ENCODE results near the gene KCNH2. TPM values are rescaled to one million over a fixed set of nuclear protein-coding genes. Genes with fewer than 3 reads are reported as not detected.
A peak's percentile ranks its signal among the peaks of the same experiment; 100 is the strongest.

The KCNH2 gene
- total RNA-seq, 6 donors from 2014 or later = 0.59 to 5.7 (median 3.1) TPM

DNA sequence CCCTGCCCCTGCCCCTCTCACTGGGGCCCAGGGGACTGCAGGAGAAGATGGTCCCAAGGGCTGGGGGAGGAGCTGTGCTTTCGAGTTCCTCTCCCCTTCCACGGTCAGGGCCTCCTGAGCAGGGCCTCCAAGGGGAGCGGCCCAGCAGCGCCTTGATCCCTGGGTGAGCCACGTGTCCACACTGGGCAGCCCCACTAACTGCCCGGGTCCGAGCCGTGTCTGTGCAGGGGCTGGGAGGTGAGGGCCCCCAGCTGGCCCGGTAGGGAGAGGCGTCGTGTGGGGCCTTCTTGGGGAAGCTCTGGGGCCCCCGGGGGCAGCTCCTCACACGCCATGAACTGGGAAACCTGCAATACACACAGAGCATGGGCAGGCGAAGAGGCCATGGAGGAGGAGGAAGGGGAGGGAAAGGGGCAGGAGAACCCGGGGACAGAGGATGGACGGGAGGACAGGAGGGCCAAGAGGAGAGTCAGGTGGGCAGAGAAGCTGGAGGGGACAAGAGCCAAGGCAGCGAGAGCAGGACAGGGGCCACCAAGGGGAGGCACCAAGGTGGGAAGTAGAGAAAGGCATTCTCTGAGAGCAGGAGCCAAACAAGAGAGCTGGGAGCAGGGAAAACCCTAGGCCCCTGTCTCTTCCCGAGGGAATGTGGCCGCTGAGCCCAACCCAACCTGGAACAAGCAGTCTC, 32.8 kb downstream of the KCNH2 start:
- DNase-seq (peak; percentile 19 to 66), ATAC-seq (ENCODE audit: low FRiP score in 2 of 2) (peak in 1 of 2 donors; percentile 12)
- Histone ChIP-seq H3K27me3 (peaks cover 0 to 12% (median 3%) of the 10 kb centered on the region in 4 donors), H3K27ac (no peak overlapping the region), H3K4me1 (peaks cover 0 to 6% (median 2%) of the 10 kb centered on the region in 4 donors), H3K36me3 (no peaks in the 10 kb centered on the region), H3K4me3 (no peak overlapping the region), H3K9me3 (no peaks in the 10 kb centered on the region)
- TF ChIP-seq POLR2AphosphoS5 (IDR thresholded peaks at IDR 0.05) = no peak
- no peak for TF ChIP-seq EP300 (IDR thresholded peaks at IDR 0.05)
- WGBS, 2 donors = 57 to 62% methylated on average over 11 to 18 of the region's 19 CpGs

DNA sequence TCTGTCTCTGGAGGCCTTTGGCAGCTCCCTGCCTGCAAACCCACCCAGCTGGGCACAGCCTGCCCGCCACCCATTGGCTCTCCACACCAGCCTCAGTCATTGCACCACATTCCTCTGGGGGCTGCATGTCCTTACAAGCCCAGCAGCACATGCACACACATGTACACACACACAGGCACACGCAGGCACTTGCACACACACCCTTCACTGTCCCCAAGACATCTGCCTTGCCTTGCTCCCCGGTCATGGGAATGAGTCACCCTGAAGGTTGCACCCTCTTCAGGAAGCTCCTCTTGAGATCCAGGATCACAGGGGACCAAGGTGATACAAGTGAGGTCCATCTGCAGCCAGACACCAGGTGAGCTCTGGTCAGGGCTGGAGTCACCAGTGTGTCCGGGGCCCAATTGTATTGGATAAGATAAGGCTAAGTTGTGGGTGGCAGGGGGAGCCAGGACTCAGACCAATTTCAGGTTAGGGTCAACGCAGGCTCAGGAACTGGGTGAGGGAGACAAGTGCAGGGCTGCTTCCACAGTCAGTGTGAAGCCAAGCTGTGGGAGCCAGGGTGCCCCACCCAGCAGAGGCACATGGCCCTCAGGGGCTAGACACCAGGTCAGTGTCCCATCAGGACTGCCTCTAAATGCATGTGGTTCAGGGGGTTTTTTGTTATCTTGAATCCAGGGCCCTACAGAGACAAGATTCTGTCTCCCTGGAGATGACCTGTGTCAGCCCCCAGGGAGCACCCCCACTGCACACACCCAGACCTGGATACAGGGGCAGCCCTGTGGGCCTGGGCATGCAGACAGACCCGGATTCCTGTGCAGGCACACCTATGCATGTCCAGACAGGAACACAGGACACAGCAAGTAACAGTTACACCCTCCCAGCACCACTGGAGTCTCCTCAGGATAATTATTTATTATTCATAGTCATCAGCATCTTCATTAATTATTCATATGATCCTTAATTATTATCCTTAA, 33.8 kb downstream of the KCNH2 start:
- Histone ChIP-seq H3K9me3 (no peaks in the 10 kb centered on the region), H3K4me1 (peaks cover 0 to 6% (median 2%) of the 10 kb centered on the region in 4 donors), H3K4me3 (no peak overlapping the region), H3K27me3 (peaks cover 0 to 12% (median 3%) of the 10 kb centered on the region in 4 donors), H3K36me3 (no peaks in the 10 kb centered on the region), H3K27ac (no peak overlapping the region)
- 91 to 93% methylated on average over 4 to 6 of the region's 6 CpGs for WGBS, 2 donors
- ATAC-seq (ENCODE audit: low FRiP score in 2 of 2) = no peak
- TF ChIP-seq EP300 (IDR thresholded peaks at IDR 0.05) (no peak), POLR2A (IDR thresholded peaks at IDR 0.05) (no peak), POLR2AphosphoS5 (IDR thresholded peaks at IDR 0.05) (no peak)
- peak in 1 of 2 donors; percentile 13 for DNase-seq

DNA sequence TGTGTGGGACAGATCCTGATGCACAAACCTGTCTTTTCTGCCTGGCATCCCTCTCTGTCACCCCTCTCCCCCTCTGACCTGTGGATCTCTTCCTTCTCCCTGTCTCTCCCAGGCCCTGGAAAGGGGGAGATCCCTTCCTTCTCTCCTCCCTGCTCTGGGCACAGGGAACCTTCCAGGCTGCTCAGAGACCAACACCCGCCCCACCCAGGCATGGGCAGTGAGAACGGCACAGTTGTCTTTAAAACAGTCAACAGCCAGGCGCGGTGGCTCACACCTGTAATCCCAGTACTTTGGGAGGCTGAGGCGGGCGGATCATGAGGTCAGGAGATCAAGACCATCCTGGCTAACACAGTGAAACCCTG, 34.7 kb downstream of the KCNH2 start:
- TF ChIP-seq EP300 (IDR thresholded peaks at IDR 0.05) (no peak), POLR2A (IDR thresholded peaks at IDR 0.05) (no peak), POLR2AphosphoS5 (IDR thresholded peaks at IDR 0.05) (no peak)
- TF ChIP-seq, protein P1, sequence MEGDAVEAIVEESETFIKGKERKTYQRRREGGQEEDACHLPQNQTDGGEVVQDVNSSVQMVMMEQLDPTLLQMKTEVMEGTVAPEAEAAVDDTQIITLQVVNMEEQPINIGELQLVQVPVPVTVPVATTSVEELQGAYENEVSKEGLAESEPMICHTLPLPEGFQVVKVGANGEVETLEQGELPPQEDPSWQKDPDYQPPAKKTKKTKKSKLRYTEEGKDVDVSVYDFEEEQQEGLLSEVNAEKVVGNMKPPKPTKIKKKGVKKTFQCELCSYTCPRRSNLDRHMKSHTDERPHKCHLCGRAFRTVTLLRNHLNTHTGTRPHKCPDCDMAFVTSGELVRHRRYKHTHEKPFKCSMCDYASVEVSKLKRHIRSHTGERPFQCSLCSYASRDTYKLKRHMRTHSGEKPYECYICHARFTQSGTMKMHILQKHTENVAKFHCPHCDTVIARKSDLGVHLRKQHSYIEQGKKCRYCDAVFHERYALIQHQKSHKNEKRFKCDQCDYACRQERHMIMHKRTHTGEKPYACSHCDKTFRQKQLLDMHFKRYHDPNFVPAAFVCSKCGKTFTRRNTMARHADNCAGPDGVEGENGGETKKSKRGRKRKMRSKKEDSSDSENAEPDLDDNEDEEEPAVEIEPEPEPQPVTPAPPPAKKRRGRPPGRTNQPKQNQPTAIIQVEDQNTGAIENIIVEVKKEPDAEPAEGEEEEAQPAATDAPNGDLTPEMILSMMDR (IDR thresholded peaks at IDR 0.05) = no peak
- H3K4me3 ChIP-seq = no peak overlapping the region
- H3K27me3 ChIP-seq = peaks cover 0 to 12% (median 3%) of the 10 kb centered on the region in 4 donors
- H3K9me3 ChIP-seq = no peaks in the 10 kb centered on the region
- WGBS, 2 donors = 83 to 98% methylated on average over 6 of the region's 6 CpGs
- H3K36me3 ChIP-seq = no peaks in the 10 kb centered on the region
- H3K27ac ChIP-seq = no peak overlapping the region
- peaks cover 0 to 8% (median 2%) of the 10 kb centered on the region in 4 donors for H3K4me1 ChIP-seq
- DNase-seq (no peak), ATAC-seq (ENCODE audit: low FRiP score in 2 of 2) (no peak)

DNA sequence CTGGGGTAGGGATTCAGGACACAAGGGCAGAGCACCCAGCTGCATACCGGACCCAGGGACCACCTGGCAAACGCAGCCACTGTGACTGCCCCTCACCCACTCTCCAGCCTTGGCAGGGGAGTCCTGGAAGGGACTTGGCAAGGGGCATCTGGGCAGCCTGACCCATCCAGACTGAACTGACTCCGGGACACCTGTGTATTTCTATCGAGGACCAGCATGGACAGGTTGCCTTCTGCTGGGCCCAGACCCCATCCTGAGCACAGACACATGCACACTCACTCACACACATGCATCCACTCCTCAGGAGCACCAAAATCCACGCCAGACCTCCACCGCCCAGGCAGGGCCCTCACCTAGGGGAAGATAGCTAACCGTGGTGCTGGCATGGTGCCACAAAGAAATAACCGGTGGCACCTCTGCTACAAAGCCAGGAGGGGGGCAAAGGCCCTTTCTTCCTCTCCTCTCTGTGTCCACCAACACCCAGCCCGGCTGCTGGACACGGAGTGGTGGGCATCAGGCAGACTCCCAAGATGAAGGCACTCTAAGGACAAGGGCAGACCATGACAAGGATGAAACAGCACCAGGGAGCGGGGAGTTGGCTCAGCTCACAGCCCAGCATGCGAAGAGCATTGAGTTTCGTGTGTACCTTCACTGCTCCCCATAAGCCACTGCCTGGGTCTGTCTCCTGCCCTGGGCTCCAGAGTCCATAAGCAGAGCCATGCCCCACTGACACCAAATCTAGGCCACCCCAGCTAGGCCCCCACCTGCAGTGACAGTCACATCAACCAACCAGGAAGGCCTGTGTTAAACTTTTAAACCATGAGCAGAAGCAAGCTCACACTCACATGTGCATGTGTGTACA, 35.3 kb downstream of the KCNH2 start:
- H3K27me3 ChIP-seq = peaks cover 0 to 9% (median 3%) of the 10 kb centered on the region in 4 donors
- H3K27ac ChIP-seq = no peak overlapping the region
- H3K9me3 ChIP-seq = no peaks in the 10 kb centered on the region
- H3K4me3 ChIP-seq = no peak overlapping the region
- ATAC-seq (ENCODE audit: low FRiP score in 2 of 2) (no peak), DNase-seq (peak in 1 of 2 donors; percentile 15)
- no peaks in the 10 kb centered on the region for H3K36me3 ChIP-seq
- H3K4me1 ChIP-seq = peaks cover 0 to 14% (median 7%) of the 10 kb centered on the region in 4 donors
- 71 to 76% methylated on average over 10 to 11 of the region's 13 CpGs for WGBS, 2 donors
- TF ChIP-seq, protein P1 (IDR thresholded peaks at IDR 0.05) = no peak
- TF ChIP-seq EP300 (IDR thresholded peaks at IDR 0.05) (no peak), POLR2AphosphoS5 (IDR thresholded peaks at IDR 0.05) (no peak), POLR2A (IDR thresholded peaks at IDR 0.05) (no peak)

DNA sequence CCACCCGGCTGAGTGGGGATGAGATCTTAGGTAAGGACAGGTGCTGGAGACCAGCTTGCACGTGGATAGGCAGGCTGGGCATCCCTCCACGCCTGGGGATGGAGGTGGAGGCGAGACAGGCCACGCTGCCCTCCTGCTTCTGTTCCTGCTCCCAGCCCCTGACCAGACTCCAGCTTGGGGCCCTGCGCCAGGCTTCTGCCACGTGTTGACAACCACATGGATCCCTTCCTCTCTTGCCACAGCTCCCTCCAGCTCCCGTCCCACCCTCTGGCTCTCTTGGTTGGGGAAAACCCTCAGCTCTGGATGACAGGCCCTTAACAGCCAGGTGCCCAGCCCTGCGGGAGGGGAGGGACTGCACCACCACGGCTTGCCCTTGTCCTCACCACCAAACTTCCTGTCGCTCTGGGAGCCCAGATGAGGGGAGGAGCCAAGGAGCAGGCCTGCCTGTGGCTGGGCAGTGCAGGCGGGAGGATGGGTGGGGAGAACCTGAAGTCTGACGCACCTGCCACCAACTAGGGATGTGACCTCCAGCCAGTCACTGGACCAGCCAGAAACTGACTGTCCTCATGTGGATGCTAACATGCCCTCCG, 36.0 kb downstream of the KCNH2 start:
- peak; percentile 20 to 68 for DNase-seq
- peak in 1 of 2 donors; percentile 11 for ATAC-seq (ENCODE audit: low FRiP score in 2 of 2)
- Histone ChIP-seq H3K9me3 (no peaks in the 10 kb centered on the region), H3K27me3 (peaks cover 0 to 2% (median 0%) of the 10 kb centered on the region in 4 donors), H3K4me1 (peaks cover 0 to 14% (median 8%) of the 10 kb centered on the region in 4 donors), H3K27ac (no peak overlapping the region), H3K36me3 (no peaks in the 10 kb centered on the region), H3K4me3 (no peak overlapping the region)
- TF ChIP-seq, protein P1 (IDR thresholded peaks at IDR 0.05) = no peak
- TF ChIP-seq POLR2A (IDR thresholded peaks at IDR 0.05) (no peak), POLR2AphosphoS5 (IDR thresholded peaks at IDR 0.05) (no peak), EP300 (IDR thresholded peaks at IDR 0.05) (no peak)
- 34 to 43% methylated on average over 9 to 12 of the region's 14 CpGs for WGBS, 2 donors
